RWPE1 (cell line): Measurements from ENCODE around the gene PUS3.

Experiments used
- CTCF ChIA-PET: fragments of 350-600 bp; sonication (Branson Sonifier 250); formaldehyde crosslinking; extraction: SDS; loops from one replicate; lab custom pipeline; 2021; lab: Yijun Ruan, JAX
- POLR2A ChIA-PET: fragments of 400-600 bp; formaldehyde crosslinking; extraction: SDS; loops from one replicate; lab custom pipeline; 2020; ENCODE audit warnings: antibody characterized with exemption; ENCODE audit not compliant: low non-redundant PET; lab: Yijun Ruan, JAX
- DNase-seq: peaks from one replicate; pipeline ENCODE4 v3.0.0; 2012; ENCODE audit warnings: low spot score
- H3K27ac ChIP-seq: fragments of 450-650 bp; 2 replicates; pipeline ENCODE4 v1.5.1; 2017
- CTCF ChIP-seq: fragments of 450-650 bp; conservative IDR thresholded peaks from 2 replicates; pipeline ENCODE4 v1.5.1; 2017; ENCODE audit warnings: low read depth, mild to moderate bottlenecking

Gene PUS3

GRCh38 chr11:125941267-125941618 is 38.2 kb upstream of the PUS3 start:
- no peak for TF ChIP-seq CTCF
- no peak for DNase-seq
- ChIA-PET CTCF (interaction anchor here (0.7 to 3.3 kb wide), 3 partner anchors 11 to 120 kb away, joined by 3 to 10 read pairs (median 3); no protein-coding TSS in a partner anchor), POLR2A (no interaction called here)
- no peak overlapping the region for H3K27ac ChIP-seq

GRCh38 chr11:125940145-125940544 is 37.1 kb upstream of the PUS3 start:
- no peak for TF ChIP-seq CTCF

GRCh38 chr11:125939081-125939521 is 36.1 kb upstream of the PUS3 start:
- ChIA-PET CTCF (interaction anchor here (1.9 kb wide), 1 partner anchor 123 kb away, joined by 5 read pairs; the partner anchor contains the start of gene CDON), POLR2A (no interaction called here)
- H3K27ac ChIP-seq: no peak overlapping the region
- no peak for DNase-seq
- TF ChIP-seq CTCF: no peak

More at GRCh38 chr11:125940145-125940544, 37.1 kb upstream of the PUS3 start:
- ChIA-PET CTCF (interaction anchor here (0.6 to 1.9 kb wide), 3 partner anchors 29 to 122 kb away, joined by 3 to 9 read pairs (median 5); partner anchors contain the start of gene CDON), POLR2A (no interaction called here)
- DNase-seq: no peak
- H3K27ac ChIP-seq: no peak overlapping the region

- no peak overlapping the region for H3K27ac ChIP-seq
- no peak for TF ChIP-seq CTCF
- ChIA-PET CTCF (no interaction called here), POLR2A (no interaction called here)
- no peak for DNase-seq
Measured at GRCh38 chr11:125938418-125938817, 35.4 kb upstream of the PUS3 start.

GRCh38 chr11:125935618-125936199 is 32.7 kb upstream of the PUS3 start:
- ChIA-PET POLR2A (no interaction called here), CTCF (no interaction called here)
- no peak overlapping the region for H3K27ac ChIP-seq
- DNase-seq: no peak
- TF ChIP-seq CTCF: no peak

- ChIA-PET POLR2A (no interaction called here), CTCF (no interaction called here)
- TF ChIP-seq CTCF: no peak
- DNase-seq: no peak
- H3K27ac ChIP-seq: no peak overlapping the region
Measured at GRCh38 chr11:125935056-125935455, 32.0 kb upstream of the PUS3 start.
